Loucy (cell line): Measurements from ENCODE around the gene ATP11C.

ENCODE experiments used
- CTCF ChIP-seq: fragments of 200-600 bp; sonication (generic); conservative IDR thresholded peaks from 2 replicates; pipeline ENCODE4 v1.5.1; 2014; ENCODE audit warnings: mild to moderate bottlenecking, antibody characterized with exemption, low read length
- EZH2phosphoT487 ChIP-seq: fragments of 200-600 bp; IDR thresholded peaks from 2 replicates; pipeline ENCODE4 v1.6.1; 2018; ENCODE audit warnings: antibody characterized with exemption, mild to moderate bottlenecking, moderate library complexity, borderline replicate concordance

GRCh38 chrX:139816204-139816603 is 116.6 kb downstream of the ATP11C start:
- TF ChIP-seq EZH2phosphoT487 (no peak), CTCF (no peak)
